GM19372 (cell line): ENCODE data around the gene C10orf67.
"Not testable (repeated sequence)": the region's sequence is repeated elsewhere in the genome, so short reads cannot be mapped to it uniquely, and the experiment has no call there.

Experiments
- ATAC-seq: cut with Tn5 transposase; IDR thresholded peaks from one replicate; pipeline ENCODE4 v1.9.1; 2021; ENCODE audit warnings: mild to moderate bottlenecking, low read depth, moderate library complexity; ENCODE audit not compliant: unreplicated experiment

C10orf67 gene

DNA sequence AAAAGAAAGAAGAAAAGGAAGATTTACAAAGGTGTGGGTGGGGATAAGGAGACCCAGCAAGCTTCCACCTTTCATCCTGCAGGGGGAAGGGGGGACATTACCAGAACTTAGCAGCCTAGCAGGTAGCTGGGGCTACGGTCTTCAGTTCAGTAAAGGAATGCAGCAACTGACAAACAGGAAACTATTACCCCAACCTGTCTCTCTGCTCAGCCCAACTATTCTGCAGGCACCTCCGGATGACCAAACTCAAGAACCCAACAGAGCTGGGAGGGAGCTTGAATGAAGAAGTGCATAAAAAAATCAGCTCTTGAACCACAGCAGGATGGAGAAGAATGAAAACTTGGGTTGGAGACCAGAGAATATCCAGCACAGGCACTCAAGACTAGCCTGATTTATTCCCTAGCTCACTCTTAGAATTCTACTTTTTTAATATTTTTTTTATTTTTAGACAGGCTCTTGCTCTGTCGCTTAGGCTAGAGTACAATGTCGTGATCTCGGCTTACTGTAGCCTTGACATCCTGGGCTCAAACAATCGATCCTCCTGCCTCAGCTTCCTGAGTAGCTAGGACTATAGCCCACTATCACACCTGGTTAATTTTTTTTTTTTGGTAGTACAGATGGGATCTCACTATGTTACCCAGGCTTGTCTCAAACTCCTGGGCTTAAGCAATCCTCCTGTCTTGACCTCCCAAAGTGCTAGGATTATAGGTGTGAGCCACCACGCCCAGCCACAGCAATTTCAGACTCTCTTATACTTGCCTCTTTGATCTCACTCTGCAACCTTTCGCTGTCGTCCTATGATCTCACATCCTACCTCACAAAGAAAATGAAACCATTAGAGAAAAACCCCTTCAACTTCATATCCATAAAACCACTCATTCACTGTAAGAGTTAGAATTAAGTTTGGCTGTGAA, 18.5 kb upstream of the C10orf67 start:
- ATAC-seq, result peak; percentile 48

DNA sequence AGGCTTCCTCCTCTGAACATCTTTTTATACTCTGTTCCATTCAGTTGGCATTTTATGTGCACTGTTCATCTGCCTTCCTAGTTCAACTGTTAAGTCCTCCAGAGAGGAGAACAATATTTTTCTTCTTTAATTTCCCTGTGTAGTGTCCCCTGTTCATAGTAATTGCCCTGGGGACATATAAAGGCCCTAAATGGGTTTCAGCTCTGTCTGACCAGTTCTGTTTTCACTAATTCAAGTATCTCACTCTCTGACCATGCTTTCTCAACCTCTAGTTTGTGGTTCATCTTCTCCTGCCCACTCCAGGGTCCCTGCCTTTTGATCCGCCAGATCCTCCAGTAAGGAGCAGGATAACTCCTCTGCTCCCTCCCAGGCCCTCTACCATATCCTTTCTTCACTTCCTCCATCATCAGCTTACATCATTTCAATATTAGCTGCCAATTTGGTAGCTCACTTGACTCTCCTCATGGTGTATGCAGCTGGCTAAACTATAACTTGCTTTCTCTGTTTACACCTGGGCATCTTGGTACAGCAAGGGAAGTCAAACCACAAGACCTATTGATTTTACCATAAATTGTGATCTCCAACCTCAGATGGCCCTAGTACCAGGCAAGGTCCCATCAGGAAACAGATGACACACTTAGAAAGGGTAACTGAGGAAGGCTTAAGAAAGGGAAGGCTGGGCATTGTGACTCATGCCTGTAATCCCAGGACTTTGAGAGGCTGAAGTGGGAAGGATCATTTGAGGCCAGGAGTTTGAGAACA, 17.7 kb upstream of the C10orf67 start:
- ATAC-seq, result peak; percentile 40

DNA sequence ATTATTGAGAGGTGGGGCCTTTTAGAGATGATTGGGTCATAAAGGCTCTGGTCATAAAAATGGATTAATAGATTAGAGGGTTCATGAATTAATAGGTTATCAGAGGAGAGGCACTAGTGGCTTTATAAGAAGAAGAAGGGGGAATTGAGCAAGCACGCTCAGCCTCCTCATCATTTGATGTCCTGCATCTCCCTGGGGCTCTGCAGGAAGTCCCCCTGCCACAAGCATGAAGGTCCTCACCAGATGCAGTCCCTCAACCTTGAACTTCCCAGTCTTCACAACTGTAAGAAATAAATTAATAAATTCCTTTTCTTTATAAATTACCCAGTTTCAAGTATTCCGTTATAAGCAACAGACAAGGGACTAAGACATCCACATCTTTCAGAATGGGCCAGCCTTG, 17.1 kb upstream of the C10orf67 start:
- no peak for ATAC-seq

DNA sequence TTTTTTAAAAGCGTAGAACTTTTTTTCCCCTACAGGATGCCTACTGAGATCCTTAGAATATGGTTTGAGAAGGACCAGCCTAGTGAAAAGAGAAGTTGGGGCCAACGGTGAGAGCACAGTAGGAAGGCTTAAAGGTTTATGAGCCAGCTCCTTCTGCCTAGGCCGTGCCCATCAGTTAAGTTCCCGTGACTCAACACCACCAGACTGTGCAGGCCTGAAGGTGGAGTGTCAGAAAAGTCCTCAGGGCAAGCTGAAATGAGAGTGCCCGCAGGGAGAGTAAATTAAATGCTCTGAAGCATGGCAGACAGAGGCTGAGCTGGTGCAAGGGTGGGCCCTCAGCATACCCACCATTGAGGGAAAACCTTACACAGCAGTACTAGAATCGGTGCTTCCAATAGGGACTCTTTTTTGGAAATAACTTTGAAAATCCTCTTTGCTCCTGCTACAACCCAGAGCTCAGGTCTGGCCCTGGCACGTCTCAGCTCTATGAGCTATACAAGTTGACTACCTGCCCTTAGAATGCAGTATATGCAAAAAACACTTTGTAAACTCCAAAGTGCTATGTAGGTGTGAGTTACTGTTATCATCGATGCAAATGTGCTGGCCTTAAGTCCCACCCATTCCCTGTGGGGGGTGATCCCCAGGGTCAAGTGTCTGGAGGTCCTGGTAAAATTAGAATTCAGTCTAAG, 15.2 kb upstream of the C10orf67 start:
- no peak for ATAC-seq

DNA sequence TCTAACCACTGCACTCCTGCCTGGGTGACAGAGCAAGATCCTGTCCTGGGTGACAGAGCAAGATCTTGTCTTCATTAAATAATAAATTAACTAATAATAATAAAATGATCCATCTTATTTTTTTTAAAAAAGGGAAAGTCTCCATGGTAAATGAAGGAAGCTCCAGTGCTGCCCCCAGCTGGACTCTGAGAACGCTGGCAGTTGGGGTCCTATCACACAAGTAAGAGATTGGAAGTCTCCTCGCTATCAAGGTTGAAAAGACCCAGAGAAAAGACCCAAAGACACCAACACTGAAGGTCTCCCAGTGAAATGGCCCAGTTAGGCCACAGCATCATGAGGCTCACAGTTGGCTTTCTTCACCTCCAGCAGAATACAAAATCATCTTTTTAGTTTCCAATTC, 13.8 kb upstream of the C10orf67 start:
- ATAC-seq, result no peak

DNA sequence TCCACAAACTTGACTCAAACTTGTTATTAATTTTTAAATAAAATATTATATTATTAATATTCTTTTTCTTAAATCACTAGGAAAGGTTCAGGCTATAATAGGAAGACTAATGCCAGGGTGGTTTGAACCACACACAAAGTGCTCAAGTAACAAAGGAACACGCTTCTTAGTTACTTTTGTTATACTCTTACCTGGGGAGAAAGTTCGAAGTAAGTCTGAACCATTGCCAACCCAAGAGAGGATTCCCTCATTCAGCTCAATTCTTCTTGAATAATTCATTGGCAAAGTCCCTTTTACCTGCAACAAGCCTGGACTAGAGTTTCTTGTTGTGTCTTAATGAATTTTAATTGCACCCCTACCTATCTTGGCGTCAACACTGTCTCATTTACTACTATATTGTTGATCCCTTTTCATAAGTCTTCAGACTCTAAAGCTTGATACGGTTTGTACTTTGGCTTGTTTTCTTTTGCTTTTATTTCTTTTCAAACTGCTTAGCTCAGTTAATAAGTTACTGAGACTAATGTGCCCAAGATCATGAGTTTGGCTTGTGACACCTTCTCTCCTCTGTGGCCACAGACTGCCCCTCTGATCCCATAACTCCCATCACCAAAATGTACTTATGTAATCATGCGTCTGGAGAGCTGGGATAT, 10.2 kb upstream of the C10orf67 start:
- ATAC-seq, result no peak

GRCh38 chr10:23351926-23352519, 7.4 kb upstream of the C10orf67 start:
- ATAC-seq, result no peak

GRCh38 chr10:23350706-23351105, 6.1 kb upstream of the C10orf67 start:
- ATAC-seq, result not testable (repeated sequence)

GRCh38 chr10:23345861-23346260, 1.3 kb upstream of the C10orf67 start:
- ATAC-seq, result no peak

DNA sequence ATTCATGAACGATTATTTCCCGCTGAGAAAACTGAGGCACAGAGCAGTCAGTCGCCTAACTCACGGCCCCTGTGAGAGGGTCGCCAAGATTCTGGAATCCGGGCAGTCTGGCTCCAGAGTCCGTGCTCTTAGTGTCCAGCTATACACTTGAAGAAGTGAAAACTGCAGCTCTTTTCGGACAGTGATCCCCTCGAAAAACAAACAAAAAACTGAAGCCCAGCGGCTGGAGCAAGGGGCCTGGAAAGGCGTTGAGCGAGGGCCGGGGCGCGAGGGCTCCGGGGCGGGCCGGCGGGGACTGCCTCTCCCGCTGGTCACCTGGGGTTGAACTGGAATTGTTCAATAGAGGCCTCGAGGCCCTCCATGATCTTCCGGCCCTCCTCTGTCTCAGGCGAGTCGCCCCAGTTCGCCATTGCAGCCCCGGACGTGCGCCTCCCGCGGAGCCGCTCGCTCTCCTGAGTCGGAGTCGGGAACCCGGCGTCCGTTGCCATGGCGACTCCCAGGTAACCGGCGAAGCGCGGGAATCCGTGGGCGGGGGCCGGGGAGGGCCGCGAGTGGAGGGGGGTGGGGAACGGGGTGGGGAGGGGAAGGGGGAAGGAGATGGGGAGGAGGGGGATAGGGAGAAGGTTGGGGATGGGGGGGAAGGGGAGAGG, 881 bp downstream of the C10orf67 start:
- ATAC-seq, result no peak

DNA sequence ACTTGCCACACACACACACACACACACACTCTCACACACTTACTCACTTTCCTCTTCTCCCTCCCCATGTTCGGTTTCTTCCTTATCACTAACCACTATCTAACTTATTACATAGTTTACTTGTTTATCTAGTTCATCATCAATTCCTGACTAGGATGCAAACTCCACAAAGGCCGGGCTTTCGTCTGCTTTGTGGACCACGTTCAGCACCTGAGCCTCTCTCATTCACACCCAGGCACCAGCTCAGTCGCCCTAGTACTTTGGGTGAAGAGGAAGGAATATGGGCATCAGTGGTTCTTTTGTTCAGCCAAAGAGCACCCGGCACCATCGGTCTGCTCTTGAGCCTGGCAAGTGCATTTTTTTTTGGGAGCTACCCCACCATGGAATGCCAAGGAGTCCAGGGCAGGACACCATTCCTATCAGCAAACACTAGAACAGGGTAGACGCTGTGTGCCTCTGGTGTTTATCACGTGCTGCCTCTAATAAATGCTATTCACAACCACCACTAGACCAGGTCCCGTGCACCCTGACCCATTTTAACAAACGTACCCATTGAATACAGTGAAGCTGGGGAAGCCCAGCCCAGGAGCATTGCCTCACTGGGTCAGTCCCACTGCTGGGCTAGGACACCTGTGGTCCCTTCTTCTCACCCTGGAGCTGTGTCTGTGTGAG, 2.2 kb downstream of the C10orf67 start:
- ATAC-seq, result no peak

- no peak for ATAC-seq
Measured at GRCh38 chr10:23341004-23341403, 3.6 kb downstream of the C10orf67 start.

DNA sequence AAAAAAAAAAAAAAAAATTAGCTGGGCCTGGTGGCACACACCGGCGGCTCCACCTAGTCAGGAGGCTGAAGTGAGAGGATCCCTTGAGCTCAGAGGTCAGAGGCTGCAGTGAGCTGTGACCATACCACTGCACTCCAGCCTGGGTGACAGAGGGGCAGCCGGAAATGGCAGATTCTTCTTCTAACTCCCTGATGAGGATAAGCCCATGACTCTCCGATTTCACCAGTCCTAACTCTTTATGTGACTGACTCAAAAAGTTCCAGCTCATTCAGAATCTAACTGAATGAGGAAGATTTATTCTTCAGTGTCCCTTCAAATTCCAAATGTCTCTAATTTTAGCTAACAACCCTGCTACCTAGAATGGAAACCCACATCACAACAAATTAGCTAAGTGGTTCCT, 4.2 kb downstream of the C10orf67 start:
- ATAC-seq, result no peak

- ATAC-seq, result no peak
Measured at GRCh38 chr10:23338886-23339285, 5.7 kb downstream of the C10orf67 start.

GRCh38 chr10:23338155-23338828, 6.3 kb downstream of the C10orf67 start:
- ATAC-seq, result no peak

DNA sequence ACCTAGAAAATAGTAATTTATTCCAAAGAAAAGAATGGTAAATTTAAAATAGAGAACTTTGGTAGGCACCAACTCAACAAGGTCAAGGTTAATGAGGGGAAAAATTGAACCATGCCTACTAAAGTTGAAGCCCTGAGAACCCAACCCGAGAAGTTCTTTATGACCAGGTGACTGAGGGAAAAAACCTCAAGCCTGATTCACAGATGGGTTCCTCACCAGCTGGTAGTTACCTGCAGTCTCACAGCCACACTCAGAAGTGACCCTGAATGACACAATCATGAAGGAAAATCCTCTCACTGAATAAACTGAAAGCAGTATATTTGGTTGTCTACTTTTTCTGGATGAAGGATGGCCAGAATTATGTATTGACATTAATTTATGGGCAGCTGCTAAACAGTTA, 7.0 kb downstream of the C10orf67 start:
- ATAC-seq, result no peak

GRCh38 chr10:23331567-23332301, 12.9 kb downstream of the C10orf67 start:
- ATAC-seq, result no peak

GRCh38 chr10:23330948-23331347, 13.6 kb downstream of the C10orf67 start:
- no peak for ATAC-seq
